SU-DHL-6 (cell line): ENCODE measurements around the gene TBL2.
"Not testable (repeated sequence)": the region's sequence is repeated elsewhere in the genome, so short reads cannot be mapped to it uniquely, and the experiment has no call there.

Experiments
- H2AFZ ChIP-seq: fragments of 200-600 bp; sonication (generic); 2 replicates; pipeline ENCODE4 v1.6.1; 2014; ENCODE audit warnings: low read depth, mild to moderate bottlenecking, moderate library complexity, mixed read lengths, antibody characterized with exemption, low read length; ENCODE audit not compliant: severe bottlenecking
- H3F3A ChIP-seq: fragments of 200-600 bp; shearing (Covaris generic); 2 replicates; pipeline ENCODE4 v1.6.0; 2016; ENCODE audit warnings: antibody characterized with exemption, mild to moderate bottlenecking; ENCODE audit not compliant: insufficient read depth
- H3K27ac ChIP-seq: fragments of 200-600 bp; sonication (generic); 2 replicates; pipeline ENCODE4 v1.5.1; 2016; ENCODE audit warnings: low read depth, mild to moderate bottlenecking, low read length, moderate library complexity, mixed read lengths
- H3K27me3 ChIP-seq: fragments of 200-600 bp; sonication (generic), shearing (Covaris generic); 2 replicates; pipeline ENCODE4 v1.6.0; 2014; ENCODE audit warnings: mild to moderate bottlenecking, low read length
- H3K36me3 ChIP-seq: fragments of 200-600 bp; sonication (generic); 2 replicates; pipeline ENCODE4 v1.6.1; 2014; ENCODE audit warnings: mild to moderate bottlenecking, low read length, mixed read lengths
- H3K4me2 ChIP-seq: fragments of 300-600, 200-600 bp; shearing (Covaris generic), sonication (generic); 2 replicates; pipeline ENCODE4 v1.6.0; 2014; ENCODE audit warnings: low read length, low read depth, mild to moderate bottlenecking; ENCODE audit not compliant: poor library complexity, severe bottlenecking
- H3K4me3 ChIP-seq: fragments of 200-600 bp; sonication (generic); 2 replicates; pipeline ENCODE4 v1.5.1; 2014; ENCODE audit warnings: antibody characterized with exemption, low read length, mild to moderate bottlenecking, mixed read lengths; ENCODE audit not compliant: insufficient read depth, poor library complexity, severe bottlenecking
- H3K79me2 ChIP-seq: fragments of 200-600 bp; sonication (generic); 2 replicates; pipeline ENCODE4 v1.6.1; 2014; ENCODE audit warnings: mild to moderate bottlenecking, low read length, moderate library complexity; ENCODE audit not compliant: insufficient read depth
- H3K9ac ChIP-seq: fragments of 200-600 bp; sonication (generic); 2 replicates; pipeline ENCODE4 v1.7.0; 2014; ENCODE audit warnings: mild to moderate bottlenecking, low read length
- H3K9me2 ChIP-seq: fragments of 200-600 bp; sonication (generic); replicated peaks from 2 replicates; pipeline ENCODE4 v1.6.1; 2014; ENCODE audit warnings: low read length; ENCODE audit not compliant: insufficient read depth
- H3K9me3 ChIP-seq: fragments of 200-600 bp; sonication (generic); 2 replicates; pipeline ENCODE4 v1.6.1; 2014; ENCODE audit warnings: low read length, mixed read lengths; ENCODE audit not compliant: insufficient read depth
- H4K20me1 ChIP-seq: fragments of 200-600 bp; sonication (generic); 2 replicates; pipeline ENCODE4 v1.6.1; 2014; ENCODE audit warnings: low read depth, mild to moderate bottlenecking, antibody characterized with exemption, low read length, moderate library complexity, mixed read lengths
- EZH2phosphoT487 ChIP-seq: fragments of 200-600 bp; sonication (generic), shearing (Covaris generic); conservative IDR thresholded peaks from 2 replicates; pipeline ENCODE4 v1.6.1; 2018; ENCODE audit warnings: mild to moderate bottlenecking, antibody characterized with exemption, low read length, moderate library complexity, mixed read lengths
- TF ChIP-seq, protein P1 (sequence below): fragments of 200-600 bp; sonication (generic); IDR thresholded peaks from one replicate; pipeline ENCODE4 v1.5.1; 2017; ENCODE audit warnings: antibody characterized with exemption, mild to moderate bottlenecking, low read length, moderate library complexity; ENCODE audit not compliant: insufficient read depth, poor library complexity, severe bottlenecking

Gene TBL2

DNA sequence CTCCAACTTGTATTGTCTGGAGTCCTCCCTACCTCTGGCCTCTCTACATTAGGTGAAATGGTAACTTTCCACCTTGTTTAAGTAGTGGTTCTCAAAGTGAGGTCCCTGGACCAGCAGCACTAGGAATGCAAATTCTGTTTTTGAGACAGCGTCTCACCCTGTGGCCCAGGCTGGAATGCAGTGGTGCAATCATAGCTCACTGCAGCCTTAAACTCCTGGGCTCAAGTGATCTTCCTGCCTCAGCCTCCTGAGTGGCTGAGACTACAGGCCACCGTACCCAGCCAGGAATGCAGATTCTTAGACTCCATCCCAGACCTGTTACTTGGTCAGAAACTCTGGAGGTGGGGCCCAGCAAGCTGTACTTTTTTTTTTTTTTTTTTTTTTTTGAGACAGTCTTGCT is 6.8 kb upstream of the TBL2 start:
- Histone ChIP-seq H4K20me1 (no peaks in the 10 kb centered on the region), H3K4me2 (no peak overlapping the region), H3K9ac (no peak overlapping the region), H2AFZ (no peak overlapping the region), H3K9me3 (no peaks in the 10 kb centered on the region), H3K27ac (no peak overlapping the region), H3K9me2 (no peaks in the 10 kb centered on the region), H3F3A (peaks cover 5% of the 10 kb centered on the region), H3K4me3 (no peak overlapping the region), H3K36me3 (no peaks in the 10 kb centered on the region), H3K27me3 (no peaks in the 10 kb centered on the region), H3K79me2 (no peaks in the 10 kb centered on the region)
- TF ChIP-seq, protein P1, sequence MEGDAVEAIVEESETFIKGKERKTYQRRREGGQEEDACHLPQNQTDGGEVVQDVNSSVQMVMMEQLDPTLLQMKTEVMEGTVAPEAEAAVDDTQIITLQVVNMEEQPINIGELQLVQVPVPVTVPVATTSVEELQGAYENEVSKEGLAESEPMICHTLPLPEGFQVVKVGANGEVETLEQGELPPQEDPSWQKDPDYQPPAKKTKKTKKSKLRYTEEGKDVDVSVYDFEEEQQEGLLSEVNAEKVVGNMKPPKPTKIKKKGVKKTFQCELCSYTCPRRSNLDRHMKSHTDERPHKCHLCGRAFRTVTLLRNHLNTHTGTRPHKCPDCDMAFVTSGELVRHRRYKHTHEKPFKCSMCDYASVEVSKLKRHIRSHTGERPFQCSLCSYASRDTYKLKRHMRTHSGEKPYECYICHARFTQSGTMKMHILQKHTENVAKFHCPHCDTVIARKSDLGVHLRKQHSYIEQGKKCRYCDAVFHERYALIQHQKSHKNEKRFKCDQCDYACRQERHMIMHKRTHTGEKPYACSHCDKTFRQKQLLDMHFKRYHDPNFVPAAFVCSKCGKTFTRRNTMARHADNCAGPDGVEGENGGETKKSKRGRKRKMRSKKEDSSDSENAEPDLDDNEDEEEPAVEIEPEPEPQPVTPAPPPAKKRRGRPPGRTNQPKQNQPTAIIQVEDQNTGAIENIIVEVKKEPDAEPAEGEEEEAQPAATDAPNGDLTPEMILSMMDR: no peak
- TF ChIP-seq EZH2phosphoT487: no peak

DNA sequence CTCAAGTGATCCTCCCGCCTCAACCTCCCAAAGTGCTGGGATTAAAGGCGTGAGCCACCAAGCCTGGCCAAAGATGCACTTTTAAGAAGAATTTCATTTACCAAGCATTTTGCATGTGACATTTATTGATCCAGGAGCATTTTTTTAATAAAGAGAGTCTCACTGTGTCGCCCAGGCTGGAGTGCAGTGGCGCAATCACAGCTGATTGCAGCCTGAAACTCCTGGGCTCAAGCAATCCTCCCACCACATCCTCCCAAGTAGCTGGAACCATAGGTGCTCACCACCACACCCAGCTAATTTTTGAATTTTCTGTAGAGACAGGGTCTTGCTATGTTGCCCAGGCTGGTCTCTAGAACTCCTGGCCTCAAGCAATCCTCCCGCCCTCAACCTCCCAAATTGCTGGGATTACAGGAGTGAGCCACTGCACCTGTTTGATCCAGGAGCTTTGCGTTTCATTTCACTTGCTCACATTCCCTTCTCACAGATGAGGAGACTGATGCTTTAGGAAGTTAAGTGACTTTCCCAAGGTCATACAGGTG is 4.4 kb upstream of the TBL2 start:
- Histone ChIP-seq H3K4me3 (no peak overlapping the region), H3F3A (peaks cover 7% of the 10 kb centered on the region), H3K36me3 (no peaks in the 10 kb centered on the region), H3K27ac (no peak overlapping the region), H3K27me3 (no peaks in the 10 kb centered on the region), H3K79me2 (peaks cover 5% of the 10 kb centered on the region; the same call in 1 of the 2 replicates), H3K9me3 (no peaks in the 10 kb centered on the region), H3K9ac (no peak overlapping the region), H2AFZ (no peak overlapping the region), H3K9me2 (no peaks in the 10 kb centered on the region), H4K20me1 (no peaks in the 10 kb centered on the region), H3K4me2 (no peak overlapping the region)
- TF ChIP-seq EZH2phosphoT487: no peak
- TF ChIP-seq, protein P1: no peak

DNA sequence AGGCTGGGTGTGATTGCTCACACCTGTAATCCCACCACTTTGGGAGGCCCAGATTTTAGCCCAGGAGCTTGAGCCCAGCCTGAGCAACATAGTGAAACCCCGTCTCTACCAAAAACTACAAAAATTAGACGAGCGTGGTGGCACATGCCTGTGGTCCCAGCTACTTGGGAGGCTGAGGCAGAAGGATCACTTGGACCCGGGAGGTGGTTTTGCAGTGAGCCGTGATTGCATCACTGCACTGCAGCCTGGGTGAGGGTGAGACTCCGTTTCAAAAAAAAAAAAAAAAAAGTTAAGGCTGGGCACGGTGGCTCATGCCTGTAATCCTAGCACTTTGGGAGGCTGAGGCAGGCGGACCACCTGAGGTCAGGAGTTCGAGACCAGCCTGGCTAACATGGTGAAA is 2.6 kb upstream of the TBL2 start:
- peaks cover 19% of the 10 kb centered on the region for H3K79me2 ChIP-seq
- not testable (repeated sequence) for H2AFZ ChIP-seq, H4K20me1 ChIP-seq, H3K27ac ChIP-seq, H3K9me2 ChIP-seq, H3K4me3 ChIP-seq, H3K36me3 ChIP-seq, H3K9me3 ChIP-seq, H3F3A ChIP-seq, H3K9ac ChIP-seq, H3K27me3 ChIP-seq, H3K4me2 ChIP-seq

DNA sequence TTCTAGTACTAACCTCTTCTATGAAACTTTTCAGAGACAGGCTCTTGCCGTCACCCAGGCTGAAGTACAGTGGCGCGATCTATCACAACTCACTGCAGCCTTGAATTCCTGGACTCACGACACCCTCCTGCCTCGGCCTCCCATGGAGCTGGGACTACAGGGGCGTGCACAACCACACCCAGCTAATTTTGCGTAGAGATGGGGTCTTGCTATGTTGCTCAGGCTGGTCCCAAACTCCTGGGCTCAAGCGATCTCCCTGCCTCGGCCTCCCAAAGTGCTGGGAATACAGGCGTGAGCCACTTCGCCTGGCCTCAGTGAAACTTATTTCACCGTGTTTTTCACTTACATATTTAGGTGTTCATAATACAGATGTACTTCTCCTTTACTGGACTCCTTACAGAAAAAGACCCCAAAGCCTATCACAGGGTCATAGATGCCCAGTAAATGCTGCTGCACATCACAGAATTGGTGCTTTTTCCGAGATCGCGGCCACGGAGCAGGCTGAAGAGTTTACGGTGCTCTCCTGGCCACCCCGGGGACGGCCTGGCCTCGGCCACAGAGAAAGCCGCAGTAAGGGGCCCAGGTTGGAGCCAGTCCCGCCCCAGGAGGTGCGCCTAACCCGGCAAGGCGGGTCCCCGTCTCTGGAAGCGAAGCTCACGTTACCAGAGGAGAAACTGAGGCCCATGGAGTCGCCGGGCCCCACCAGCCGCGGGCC is 595 bp downstream of the TBL2 start:
- Histone ChIP-seq H3K9me3 (no peaks in the 10 kb centered on the region), H3K4me3 (peak overlapping the region; percentile 95), H2AFZ (peak overlapping the region; percentile 81), H3K27ac (peak overlapping the region; percentile 79), H3K27me3 (no peaks in the 10 kb centered on the region), H3K79me2 (peaks cover 19% of the 10 kb centered on the region), H3K9ac (peak overlapping the region; percentile 87), H3K4me2 (peak overlapping the region; percentile 82), H3K9me2 (no peaks in the 10 kb centered on the region), H3K36me3 (peaks cover 2% of the 10 kb centered on the region; the same call in 1 of the 2 replicates), H4K20me1 (no peaks in the 10 kb centered on the region), H3F3A (peaks cover 5% of the 10 kb centered on the region)
- no peak for TF ChIP-seq EZH2phosphoT487
- TF ChIP-seq, protein P1: no peak
